Trophoblast cell (in vitro differentiated cells and primary cell): ENCODE results near the gene SULT1E1.

ENCODE experiments used
- DNase-seq, 2 donors: peaks; one replicate each; pipeline ENCODE4 v3.0.0-alpha.2; 2016
- H2AFZ ChIP-seq: 2 replicates; pipeline ENCODE4 v1.6.1; 2013; ENCODE audit warnings: low read length, moderate library complexity, mild to moderate bottlenecking; ENCODE audit not compliant: insufficient read depth, poor library complexity
- H2AK5ac ChIP-seq: 2 replicates; pipeline ENCODE4 v1.6.1; 2013; ENCODE audit warnings: mild to moderate bottlenecking, low read length
- H2BK120ac ChIP-seq: 2 replicates; pipeline ENCODE4 v1.6.1; 2013; ENCODE audit warnings: low read length, mild to moderate bottlenecking, moderate library complexity; ENCODE audit not compliant: insufficient read depth, poor library complexity
- H2BK12ac ChIP-seq: 2 replicates; pipeline ENCODE4 v1.6.1; 2013; ENCODE audit warnings: mild to moderate bottlenecking, low read length, moderate library complexity
- H2BK5ac ChIP-seq: 2 replicates; pipeline ENCODE4 v1.6.1; 2013; ENCODE audit warnings: low read length, low read depth, moderate library complexity, mild to moderate bottlenecking; ENCODE audit not compliant: poor library complexity
- H3K14ac ChIP-seq: 2 replicates; pipeline ENCODE4 v1.6.1; 2013; ENCODE audit warnings: mild to moderate bottlenecking, low read length
- H3K18ac ChIP-seq: 2 replicates; pipeline ENCODE4 v1.6.1; 2013; ENCODE audit warnings: mild to moderate bottlenecking, low read length
- H3K23ac ChIP-seq: 2 replicates; pipeline ENCODE4 v1.6.1; 2013; ENCODE audit warnings: low read length
- H3K27ac ChIP-seq: 2 replicates; pipeline ENCODE4 v1.5.1; 2013; ENCODE audit warnings: low read depth, mild to moderate bottlenecking, inconsistent platforms, low read length, moderate library complexity
- H3K27me3 ChIP-seq: 2 replicates; pipeline ENCODE4 v1.6.1; 2013; ENCODE audit warnings: inconsistent platforms, mild to moderate bottlenecking, low read length, moderate library complexity; ENCODE audit not compliant: insufficient read depth
- H3K36me3 ChIP-seq, 2 experiments: 1 replicate in 1 of 2; 2 replicates in 1 of 2; pipeline ENCODE4 v1.6.1; 2013; ENCODE audit warnings: low read length in 2 of 2, mild to moderate bottlenecking in 2 of 2, moderate library complexity in 1 of 2; ENCODE audit not compliant: insufficient read depth in 2 of 2, control insufficient read depth in 1 of 2
- H3K4ac ChIP-seq: 2 replicates; pipeline ENCODE4 v1.6.1; 2013; ENCODE audit warnings: low read depth, mild to moderate bottlenecking, low read length, moderate library complexity
- H3K4me1 ChIP-seq, 2 experiments: 1 replicate in 1 of 2; 2 replicates in 1 of 2; pipeline ENCODE4 v1.6.1; 2013; ENCODE audit warnings: low read length in 2 of 2, mild to moderate bottlenecking in 2 of 2, moderate library complexity in 1 of 2; ENCODE audit not compliant: insufficient read depth in 2 of 2, control insufficient read depth in 1 of 2
- H3K4me2 ChIP-seq: 2 replicates; pipeline ENCODE4 v1.6.1; 2013; ENCODE audit warnings: inconsistent platforms, mild to moderate bottlenecking, low read length, moderate library complexity
- H3K4me3 ChIP-seq: 2 replicates; pipeline ENCODE4 v1.5.1; 2013; ENCODE audit warnings: mild to moderate bottlenecking, low read depth, low read length, inconsistent platforms
- H3K79me1 ChIP-seq: one replicate; pipeline ENCODE4 v1.6.1; 2013; ENCODE audit warnings: low read length
- H3K79me2 ChIP-seq: 2 replicates; pipeline ENCODE4 v1.6.1; 2013; ENCODE audit warnings: low read length, mild to moderate bottlenecking; ENCODE audit not compliant: control insufficient read depth, insufficient read depth, poor library complexity
- H3K9ac ChIP-seq: 2 replicates; pipeline ENCODE4 v1.6.1; 2013; ENCODE audit warnings: mild to moderate bottlenecking, low read length
- H3K9me3 ChIP-seq: 2 replicates; pipeline ENCODE4 v1.6.1; 2013; ENCODE audit warnings: low read depth, mild to moderate bottlenecking, control low read depth, inconsistent platforms, low read length; ENCODE audit not compliant: insufficient read depth
- H4K12ac ChIP-seq: 2 replicates; pipeline ENCODE4 v1.6.1; 2013; ENCODE audit warnings: low read depth, mild to moderate bottlenecking, low read length, moderate library complexity
- H4K8ac ChIP-seq: 2 replicates; pipeline ENCODE4 v1.6.1; 2013; ENCODE audit warnings: low read depth, mild to moderate bottlenecking, low read length, moderate library complexity
- H4K91ac ChIP-seq: one replicate; pipeline ENCODE4 v1.6.1; 2013; ENCODE audit warnings: low read depth, mild to moderate bottlenecking, low read length, moderate library complexity
- WGBS: extraction: QIAGEN DNeasy Blood & Tissue Kit; methylation state at CpG from one replicate; pipeline ENCODE4 v1.1.7; 2013; ENCODE audit warnings: missing lambda C conversion rate; ENCODE audit not compliant: insufficient read length, insufficient coverage; ENCODE audit errors: extremely low coverage; 5-methylcytosine and 5-hydroxymethylcytosine counted together

Gene SULT1E1

GRCh38 chr4:69881173-69881773 is 21.3 kb upstream of the SULT1E1 start:
- H2BK120ac ChIP-seq, result no peak overlapping the region
- no peak overlapping the region for H4K8ac ChIP-seq
- no peak overlapping the region for H2BK5ac ChIP-seq
- H3K4me3 ChIP-seq, result no peak overlapping the region
- no peak overlapping the region for H3K9ac ChIP-seq
- H3K4me1 ChIP-seq, result no peaks in the 10 kb centered on the region
- no peak overlapping the region for H2BK12ac ChIP-seq
- H2AFZ ChIP-seq, result no peak overlapping the region
- no peak overlapping the region for H3K4me2 ChIP-seq
- H3K4ac ChIP-seq, result no peak overlapping the region
- no peak overlapping the region for H4K12ac ChIP-seq
- H3K79me1 ChIP-seq, result no peaks in the 10 kb centered on the region
- H3K18ac ChIP-seq, result no peak overlapping the region
- H4K91ac ChIP-seq, result no peak overlapping the region
- no peaks in the 10 kb centered on the region for H3K36me3 ChIP-seq
- H3K79me2 ChIP-seq, result no peaks in the 10 kb centered on the region
- H2AK5ac ChIP-seq, result no peak overlapping the region
- no peak overlapping the region for H3K23ac ChIP-seq
- H3K9me3 ChIP-seq, result peaks cover 5% of the 10 kb centered on the region
- DNase-seq, result peak; percentile 27 to 70
- no peak overlapping the region for H3K14ac ChIP-seq
- no peak overlapping the region for H3K27ac ChIP-seq
- H3K27me3 ChIP-seq, result no peaks in the 10 kb centered on the region

DNA sequence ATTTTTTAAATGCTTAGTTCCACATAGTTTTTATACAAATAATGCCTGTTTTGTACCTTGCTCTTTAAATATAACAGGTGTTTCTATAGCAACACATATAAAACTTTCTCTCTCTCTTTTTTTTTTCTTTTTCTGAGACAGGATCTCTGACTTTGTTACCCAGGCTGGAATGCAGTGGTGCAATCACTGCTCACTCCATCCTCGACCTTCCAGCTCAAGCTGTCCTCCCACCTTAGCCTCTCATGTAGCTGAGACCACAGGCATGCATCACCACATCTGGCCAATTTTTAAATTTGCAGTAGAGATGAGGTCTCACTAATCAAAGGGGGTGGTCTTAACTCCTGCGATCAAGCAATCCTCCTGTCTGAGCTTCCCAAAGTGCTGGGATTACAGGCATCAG is 18.3 kb upstream of the SULT1E1 start:
- no peak overlapping the region for H4K91ac ChIP-seq
- H3K9me3 ChIP-seq, result peaks cover under 1% of the 10 kb centered on the region
- no peak overlapping the region for H2BK12ac ChIP-seq
- H4K8ac ChIP-seq, result no peak overlapping the region
- no CpG with 5 or more reads among the region's 2 CpGs for WGBS
- no peaks in the 10 kb centered on the region for H3K27me3 ChIP-seq
- H3K18ac ChIP-seq, result no peak overlapping the region
- H3K4me1 ChIP-seq, result no peaks in the 10 kb centered on the region
- H3K27ac ChIP-seq, result no peak overlapping the region
- no peak for DNase-seq
- H3K9ac ChIP-seq, result no peak overlapping the region
- no peak overlapping the region for H2BK120ac ChIP-seq
- no peak overlapping the region for H3K4me3 ChIP-seq
- H4K12ac ChIP-seq, result no peak overlapping the region
- H3K23ac ChIP-seq, result no peak overlapping the region
- no peak overlapping the region for H2AK5ac ChIP-seq
- H3K4ac ChIP-seq, result no peak overlapping the region
- H2AFZ ChIP-seq, result no peak overlapping the region
- no peaks in the 10 kb centered on the region for H3K79me1 ChIP-seq
- H2BK5ac ChIP-seq, result no peak overlapping the region
- no peaks in the 10 kb centered on the region for H3K36me3 ChIP-seq
- H3K4me2 ChIP-seq, result no peak overlapping the region
- no peaks in the 10 kb centered on the region for H3K79me2 ChIP-seq
- H3K14ac ChIP-seq, result no peak overlapping the region

GRCh38 chr4:69877453-69877852 is 17.5 kb upstream of the SULT1E1 start:
- H3K79me2 ChIP-seq, result no peaks in the 10 kb centered on the region
- H3K9me3 ChIP-seq, result no peaks in the 10 kb centered on the region
- H4K91ac ChIP-seq, result no peak overlapping the region
- H2AK5ac ChIP-seq, result no peak overlapping the region
- no peaks in the 10 kb centered on the region for H3K4me1 ChIP-seq
- DNase-seq, result no peak
- no peak overlapping the region for H3K4ac ChIP-seq
- no peaks in the 10 kb centered on the region for H3K36me3 ChIP-seq
- H3K27ac ChIP-seq, result no peak overlapping the region
- no peak overlapping the region for H2BK120ac ChIP-seq
- no peaks in the 10 kb centered on the region for H3K27me3 ChIP-seq
- WGBS, result no CpG with 5 or more reads among the region's 2 CpGs
- no peak overlapping the region for H4K12ac ChIP-seq
- H2AFZ ChIP-seq, result no peak overlapping the region
- no peaks in the 10 kb centered on the region for H3K79me1 ChIP-seq
- no peak overlapping the region for H3K9ac ChIP-seq
- no peak overlapping the region for H3K23ac ChIP-seq
- H3K14ac ChIP-seq, result no peak overlapping the region
- no peak overlapping the region for H3K18ac ChIP-seq
- no peak overlapping the region for H3K4me3 ChIP-seq
- no peak overlapping the region for H4K8ac ChIP-seq
- H2BK12ac ChIP-seq, result no peak overlapping the region
- no peak overlapping the region for H3K4me2 ChIP-seq
- H2BK5ac ChIP-seq, result no peak overlapping the region

GRCh38 chr4:69876071-69876470 is 16.1 kb upstream of the SULT1E1 start:
- no peak overlapping the region for H4K91ac ChIP-seq
- H3K27ac ChIP-seq, result no peak overlapping the region
- no peaks in the 10 kb centered on the region for H3K79me1 ChIP-seq
- no peak overlapping the region for H3K18ac ChIP-seq
- no peak overlapping the region for H2AK5ac ChIP-seq
- H3K36me3 ChIP-seq, result no peaks in the 10 kb centered on the region
- no peak overlapping the region for H3K23ac ChIP-seq
- DNase-seq, result no peak
- no peak overlapping the region for H2BK12ac ChIP-seq
- no peak overlapping the region for H4K8ac ChIP-seq
- H3K4me2 ChIP-seq, result no peak overlapping the region
- H4K12ac ChIP-seq, result no peak overlapping the region
- H3K27me3 ChIP-seq, result no peaks in the 10 kb centered on the region
- WGBS, result no CpG with 5 or more reads among the region's 3 CpGs
- no peak overlapping the region for H2BK120ac ChIP-seq
- no peak overlapping the region for H3K4ac ChIP-seq
- no peaks in the 10 kb centered on the region for H3K9me3 ChIP-seq
- H2BK5ac ChIP-seq, result no peak overlapping the region
- H3K79me2 ChIP-seq, result no peaks in the 10 kb centered on the region
- H3K4me1 ChIP-seq, result no peaks in the 10 kb centered on the region
- H3K9ac ChIP-seq, result no peak overlapping the region
- no peak overlapping the region for H3K4me3 ChIP-seq
- H3K14ac ChIP-seq, result no peak overlapping the region
- no peak overlapping the region for H2AFZ ChIP-seq
